ENCODE data around the gene DNAJC18. TPM values are rescaled to one million over a fixed set of nuclear protein-coding genes. Genes with fewer than 3 reads are reported as not detected.
A peak's percentile ranks its signal among the peaks of the same experiment; 100 is the strongest.

DNAJC18 gene
- total and polyA plus RNA-seq, 2 experiments from 2014 or later: 13.4 to 18.9 TPM

GRCh38 chr5:139376364-139376763 lies 63.0 kb downstream of the DNAJC18 start (continued):
- no peak for TF ChIP-seq POLR2AphosphoS5 (IDR thresholded peaks at IDR 0.05; ENCODE audit: low read depth)
- TF ChIP-seq ZNF331 (CRISPR knock-in tag; IDR thresholded peaks at IDR 0.05; ENCODE audit: low read depth): no peak
- no peak for TF ChIP-seq EZH2phosphoT487 (IDR thresholded peaks at IDR 0.05; ENCODE audit: unreplicated experiment)
- no peak for TF ChIP-seq CTCF (conservative IDR thresholded peaks at IDR 0.05; ENCODE audit: low read depth in 2 of 2)
- TF ChIP-seq JUNB (IDR thresholded peaks at IDR 0.05; ENCODE audit: unreplicated experiment): no peak
- TF ChIP-seq EZH2 (IDR thresholded peaks at IDR 0.05; ENCODE audit: low read depth, unreplicated experiment): no peak
- no peak for TF ChIP-seq CREB1 (CRISPR knock-in tag; IDR thresholded peaks at IDR 0.05; ENCODE audit: low read depth)
- no peak for TF ChIP-seq REST (IDR thresholded peaks at IDR 0.05; ENCODE audit: unreplicated experiment)
- TF ChIP-seq NANOG (IDR thresholded peaks at IDR 0.05; ENCODE audit: borderline replicate concordance): no peak

GRCh38 chr5:139374909-139375308 lies 64.4 kb downstream of the DNAJC18 start:
- peaks cover 4% of the 10 kb centered on the region; the same call in 1 of the 2 replicates for H3K4me1 ChIP-seq (ENCODE audit: insufficient read depth)
- Mint-ChIP-seq H3K36me3 (ENCODE audit: low read depth) (peaks cover 25% of the 10 kb centered on the region; the same call in 2 of the 3 replicates), H3K27me3 (ENCODE audit: insufficient read depth, low read depth, poor library complexity) (peaks cover 8% of the 10 kb centered on the region), H3K9me3 (no peaks in the 10 kb centered on the region), H3K27ac (no peak overlapping the region), H3K4me1 (peaks cover 3% of the 10 kb centered on the region; the same call in 2 of the 3 replicates), H3K4me3 (no peak overlapping the region)
- H3K9me2 ChIP-seq (ENCODE audit: insufficient read depth): no peaks in the 10 kb centered on the region
- no peaks in the 10 kb centered on the region for H3K27me3 ChIP-seq (ENCODE audit: insufficient read depth)
- no peak for DNase-seq (ENCODE audit: low spot score)
- peaks cover 13% of the 10 kb centered on the region for H3K36me3 ChIP-seq (ENCODE audit: insufficient read depth)
- H4K20me1 ChIP-seq (replicated peaks; ENCODE audit: insufficient read depth): no peaks in the 10 kb centered on the region; the same call in 1 of the 2 replicates
- ATAC-seq: no peak; the same call in 2 of the 3 replicates
- no peak overlapping the region for H3K27ac ChIP-seq (ENCODE audit: low read depth)
- peaks cover 13% of the 10 kb centered on the region for H3F3A ChIP-seq (replicated peaks; ENCODE audit: low read depth)
- TF ChIP-seq POLR2AphosphoS5 (IDR thresholded peaks at IDR 0.05; ENCODE audit: low read depth): peak; percentile 47; the same call in 1 of the 2 replicates
- TF ChIP-seq CREB1 (CRISPR knock-in tag; IDR thresholded peaks at IDR 0.05; ENCODE audit: low read depth): no peak
- TF ChIP-seq ZNF114 (CRISPR knock-in tag; IDR thresholded peaks at IDR 0.05): no peak
- no peak for TF ChIP-seq EZH2phosphoT487 (IDR thresholded peaks at IDR 0.05; ENCODE audit: unreplicated experiment)
- TF ChIP-seq STAT1 (IDR thresholded peaks at IDR 0.05; ENCODE audit: unreplicated experiment): no peak
- TF ChIP-seq ETS1 (IDR thresholded peaks at IDR 0.05): no peak
- no peak overlapping the region for H2AFZ ChIP-seq
- H3K4me2 ChIP-seq: no peak overlapping the region
- H3K79me2 ChIP-seq (replicated peaks; ENCODE audit: insufficient read depth): no peaks in the 10 kb centered on the region
- no peak overlapping the region for H3K4me3 ChIP-seq
